ENCODE results near the gene FAM43B.

The FAM43B gene

DNA sequence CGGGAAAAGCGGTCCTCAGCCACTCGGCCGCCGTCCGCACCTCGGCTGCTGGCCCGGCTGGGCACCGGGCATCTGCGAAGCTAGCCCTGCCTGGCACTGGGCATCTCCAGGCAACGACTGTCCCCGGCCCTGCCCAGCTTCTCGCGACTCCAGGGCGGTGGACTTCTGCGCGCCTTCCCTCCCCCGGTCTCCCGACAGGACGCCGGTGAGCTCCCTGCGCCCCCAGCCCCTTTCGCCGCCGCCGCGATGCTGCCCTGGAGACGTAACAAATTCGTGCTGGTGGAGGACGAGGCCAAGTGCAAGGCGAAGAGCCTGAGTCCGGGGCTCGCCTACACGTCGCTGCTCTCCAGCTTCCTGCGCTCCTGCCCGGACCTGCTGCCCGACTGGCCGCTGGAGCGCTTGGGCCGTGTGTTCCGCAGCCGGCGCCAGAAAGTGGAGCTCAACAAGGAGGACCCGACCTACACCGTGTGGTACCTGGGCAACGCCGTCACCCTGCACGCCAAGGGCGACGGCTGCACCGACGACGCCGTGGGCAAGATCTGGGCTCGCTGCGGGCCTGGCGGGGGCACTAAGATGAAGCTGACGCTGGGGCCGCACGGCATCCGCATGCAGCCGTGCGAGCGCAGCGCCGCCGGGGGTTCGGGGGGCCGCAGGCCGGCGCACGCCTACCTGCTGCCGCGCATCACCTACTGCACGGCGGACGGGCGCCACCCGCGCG, 514 bp downstream of the FAM43B start:
- DNase-seq = no peak

DNA sequence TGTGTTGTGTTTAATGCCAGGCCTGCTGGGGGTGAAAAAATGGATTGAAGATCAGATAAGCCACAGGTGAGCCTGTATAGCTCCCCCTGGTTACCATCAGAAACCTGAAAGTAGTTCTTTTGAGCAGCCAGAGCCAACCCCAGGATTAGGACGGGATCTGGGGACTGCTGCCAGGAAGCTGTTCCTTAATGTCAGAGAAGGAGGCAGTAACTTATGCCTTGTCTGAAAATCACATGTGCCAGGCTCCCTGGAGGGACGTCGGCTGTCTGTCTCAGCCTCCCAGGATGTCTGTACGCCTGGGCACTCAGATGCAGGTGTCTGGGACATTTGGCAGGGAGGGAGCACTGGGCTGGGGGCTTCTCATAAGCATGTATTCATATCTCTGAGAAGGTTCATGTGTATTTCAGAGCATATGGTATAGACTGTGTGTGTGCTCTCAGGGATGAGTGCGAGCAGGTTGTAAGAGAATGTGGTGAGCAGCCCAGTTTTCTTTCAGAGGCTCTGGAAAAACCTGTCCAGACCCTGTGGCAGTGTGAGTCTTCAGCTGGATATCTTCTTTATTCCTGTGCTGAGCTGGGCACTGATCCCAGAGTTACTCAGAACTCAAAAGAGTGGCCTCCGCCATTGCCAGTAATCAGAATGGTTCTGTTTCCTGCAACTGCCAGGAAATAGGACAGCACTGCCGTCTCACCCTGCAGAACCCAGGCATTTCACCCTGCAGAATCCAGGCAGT, 2.8 kb downstream of the FAM43B start:
- DNase-seq = no peak

GRCh38 chr1:20555758-20556120, 3.4 kb downstream of the FAM43B start:
- no peak for DNase-seq

DNA sequence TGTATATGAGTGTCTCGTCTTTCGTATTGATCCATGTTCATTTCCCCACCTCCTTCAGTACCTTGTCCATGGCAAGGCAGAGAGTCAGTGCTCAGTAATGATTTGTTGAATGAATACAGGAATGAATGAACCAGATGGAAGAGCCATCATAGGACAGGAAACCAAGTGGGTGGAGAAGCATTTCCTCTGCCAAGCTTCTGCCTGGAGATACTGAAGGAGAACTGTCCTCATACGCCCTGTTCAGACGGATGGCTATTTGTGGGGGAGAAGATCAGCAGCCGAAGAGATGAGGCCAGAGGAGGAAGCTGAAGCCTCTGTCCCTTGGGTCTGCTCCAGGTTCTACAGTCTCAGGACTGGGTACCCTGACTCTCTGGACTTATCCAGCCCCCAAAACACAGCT, 5.8 kb downstream of the FAM43B start:
- no peak for DNase-seq

DNA sequence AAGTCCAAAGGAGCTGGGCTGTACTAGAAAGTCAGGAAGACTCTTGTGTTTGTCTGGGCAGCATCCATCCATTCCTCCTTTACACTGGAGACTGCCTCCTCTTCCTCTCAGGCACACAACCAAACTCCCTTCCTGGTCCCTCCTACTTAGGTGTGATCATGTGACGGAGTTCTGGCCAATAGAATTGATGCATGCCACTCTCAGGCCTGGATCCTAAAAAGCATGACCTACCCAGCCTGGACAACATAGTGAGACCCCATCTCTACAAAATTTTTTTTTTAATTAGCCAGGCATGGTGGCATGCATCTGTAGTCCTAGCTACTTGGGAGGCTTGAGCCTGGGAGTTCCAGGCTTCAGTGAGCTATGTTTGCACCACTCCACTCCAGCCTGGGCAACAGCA, 8.6 kb downstream of the FAM43B start:
- DNase-seq = no peak

DNA sequence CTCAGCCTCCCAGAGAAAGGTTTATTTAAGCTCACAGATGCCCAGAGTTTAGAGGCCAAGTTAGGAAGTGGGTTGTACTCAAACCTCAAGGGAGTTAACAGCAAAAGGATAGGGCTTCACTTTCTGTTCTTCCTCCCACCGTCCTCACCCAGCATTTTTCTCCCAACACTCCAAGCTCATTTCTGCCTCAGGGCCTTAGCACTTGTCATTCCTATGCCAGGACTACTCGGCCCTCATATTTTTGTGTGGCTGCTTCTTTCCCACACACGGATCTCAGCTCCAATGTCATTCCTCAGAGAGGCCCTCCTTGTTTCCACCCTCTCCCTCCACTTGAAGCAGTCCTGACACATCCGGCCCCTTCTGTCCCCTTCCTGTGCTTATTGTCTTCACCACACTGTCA, 12.9 kb downstream of the FAM43B start:
- no peak for DNase-seq

GRCh38 chr1:20569523-20570098, 17.2 kb downstream of the FAM43B start:
- DNase-seq = no peak

DNA sequence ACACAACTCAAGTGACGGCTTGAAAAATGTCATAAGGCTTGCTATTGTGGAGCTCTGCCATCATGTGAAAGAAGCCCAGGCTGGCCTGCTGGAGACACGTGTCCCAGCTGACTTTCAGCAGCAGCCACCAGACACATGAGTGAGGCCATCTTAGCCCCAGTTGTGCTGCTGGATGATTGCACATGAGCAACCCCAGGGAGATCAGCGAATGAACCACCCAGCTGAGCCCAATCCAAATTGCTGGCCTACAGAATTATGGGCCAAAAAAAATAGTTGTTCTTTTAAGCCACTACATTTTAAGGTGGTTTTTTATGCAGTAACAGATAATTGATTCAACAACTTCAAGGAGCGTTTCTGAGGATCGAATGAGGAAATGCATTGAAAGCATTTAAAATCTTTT, 19.1 kb downstream of the FAM43B start:
- DNase-seq = no peak

DNA sequence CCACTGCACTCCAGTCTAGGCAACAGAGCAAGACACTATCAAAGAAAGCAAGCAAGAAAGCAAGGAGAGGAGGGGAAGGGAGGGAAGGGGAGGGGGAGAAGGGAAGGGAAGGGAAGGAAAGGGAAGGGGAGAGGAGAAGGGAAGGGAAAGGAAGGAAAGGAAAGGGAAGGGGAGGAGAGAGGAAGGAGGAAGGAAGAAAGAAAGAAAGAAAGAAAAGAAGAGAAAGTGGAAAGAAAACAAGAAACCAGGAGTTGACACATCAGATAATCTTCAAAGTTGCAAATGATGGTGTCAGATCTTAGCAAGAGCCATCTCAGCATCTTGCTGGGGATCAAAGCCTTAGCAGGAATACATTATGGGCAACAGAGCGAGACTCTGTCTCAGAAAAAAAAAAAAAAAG, 21.6 kb downstream of the FAM43B start:
- no peak for DNase-seq

DNA sequence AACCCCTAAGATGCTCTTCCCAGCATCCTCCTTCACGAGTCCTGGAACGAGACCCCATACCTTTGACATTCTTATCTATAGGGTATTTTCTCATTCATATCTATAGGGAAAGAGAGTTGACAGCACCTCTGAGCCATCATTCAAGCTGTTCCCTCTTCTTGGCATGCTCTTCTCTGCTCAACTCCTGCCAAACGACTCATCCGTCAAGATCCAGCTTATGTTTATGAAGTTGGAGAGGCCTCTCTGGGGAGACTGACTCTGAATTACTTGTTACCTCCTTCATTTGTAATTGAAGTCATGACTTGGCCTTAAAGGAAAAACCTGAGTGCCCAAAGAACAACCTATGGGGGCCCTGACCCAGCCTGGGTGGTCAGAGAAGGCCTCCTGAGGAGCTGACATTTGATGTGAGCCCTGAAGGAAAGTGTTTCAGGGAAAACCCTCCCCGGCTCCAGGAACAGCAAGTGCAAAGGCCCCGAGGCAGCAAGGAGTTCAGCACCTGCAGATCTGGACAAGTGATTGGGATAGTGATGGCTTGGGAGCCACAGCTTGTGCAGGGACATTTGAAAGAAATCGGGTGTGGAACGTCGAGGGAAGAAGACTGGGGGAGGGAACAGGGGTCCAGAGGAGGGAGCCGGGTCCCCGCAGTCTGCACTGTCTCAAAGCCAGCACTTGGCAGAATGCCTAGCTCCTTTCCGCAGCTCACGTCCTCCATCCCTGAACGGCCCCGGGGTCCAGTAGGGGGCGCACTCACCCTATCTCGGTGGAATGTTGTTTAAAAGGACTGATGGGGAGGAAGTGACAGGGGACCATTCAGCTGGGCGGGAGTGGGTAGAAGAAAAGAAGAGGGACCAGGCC, 22.5 kb downstream of the FAM43B start:
- DNase-seq = peak; percentile 75

DNA sequence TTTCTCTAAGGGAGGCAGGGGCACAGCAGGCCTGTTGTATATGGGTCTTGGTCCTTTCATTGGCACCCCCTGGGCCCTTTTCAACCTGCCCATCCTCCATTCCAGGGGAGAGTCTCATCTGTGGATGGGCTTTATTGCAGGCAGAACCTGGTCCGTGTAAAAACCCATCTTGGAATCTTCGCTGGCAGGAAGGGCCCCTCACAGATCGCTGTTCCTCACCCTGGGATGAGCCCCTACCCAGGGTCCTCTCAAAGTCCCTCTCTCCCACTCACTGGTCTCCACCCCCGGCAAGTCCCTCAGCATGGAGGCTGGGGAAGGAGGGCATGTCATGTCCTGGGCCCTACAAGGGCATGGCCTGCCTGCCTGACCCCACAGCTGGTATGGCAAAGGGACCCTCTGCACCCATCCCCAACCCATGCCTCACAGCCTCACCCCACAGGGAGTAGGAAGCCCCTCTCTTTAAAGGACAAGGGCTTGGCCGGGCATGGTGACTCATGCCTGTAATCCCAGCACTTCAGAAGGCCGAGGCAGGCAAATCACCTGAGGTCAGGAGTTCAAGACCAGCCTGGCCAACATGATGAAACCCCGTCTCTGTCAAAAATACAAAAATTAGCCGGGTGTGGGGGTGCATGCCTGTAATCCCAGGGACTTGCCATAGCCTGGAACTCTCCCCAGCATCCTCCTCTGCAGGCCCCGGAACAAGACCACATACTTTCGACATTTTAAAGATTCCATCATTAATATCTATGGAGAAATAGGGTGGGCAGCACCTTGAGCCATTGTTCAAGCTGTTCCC, 23.4 kb downstream of the FAM43B start:
- DNase-seq = no peak

- no peak for DNase-seq
Measured at GRCh38 chr1:20578062-20578461, 25.7 kb downstream of the FAM43B start.

GRCh38 chr1:20578721-20579395, 26.5 kb downstream of the FAM43B start:
- no peak for DNase-seq

- DNase-seq = no peak
Measured at GRCh38 chr1:20584890-20585289, 32.5 kb downstream of the FAM43B start.

- no peak for DNase-seq
Measured at GRCh38 chr1:20586953-20587660, 34.7 kb downstream of the FAM43B start.

DNA sequence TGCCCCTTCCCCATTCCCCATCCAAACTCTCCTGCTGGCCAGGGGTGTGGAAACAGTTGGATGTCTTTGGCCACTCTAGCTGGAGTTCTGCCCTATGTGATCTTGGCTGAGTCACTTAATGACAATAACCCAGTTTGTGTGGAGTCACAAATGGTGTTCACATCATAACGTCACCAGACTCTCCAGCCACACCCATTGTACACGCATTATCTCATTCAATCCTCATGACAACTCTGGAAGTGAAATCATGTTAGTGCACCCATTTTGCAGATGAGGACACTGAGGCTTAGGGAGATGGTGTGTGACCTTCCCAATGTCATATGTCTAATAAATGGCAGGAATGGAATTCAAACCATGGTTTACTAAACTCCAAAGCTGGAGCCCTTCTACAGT, 35.3 kb downstream of the FAM43B start:
- no peak for DNase-seq

GRCh38 chr1:20588634-20589225, 36.4 kb downstream of the FAM43B start, which contains the start of gene CDA:
Gene CDA, plus strand, starts transcription at chr1:20589097. Its CDS starts 33 bp downstream, at chr1:20589130.
- DNase-seq = no peak

GRCh38 chr1:20589331-20590278, 37.2 kb downstream of the FAM43B start:
- DNase-seq = no peak

DNA sequence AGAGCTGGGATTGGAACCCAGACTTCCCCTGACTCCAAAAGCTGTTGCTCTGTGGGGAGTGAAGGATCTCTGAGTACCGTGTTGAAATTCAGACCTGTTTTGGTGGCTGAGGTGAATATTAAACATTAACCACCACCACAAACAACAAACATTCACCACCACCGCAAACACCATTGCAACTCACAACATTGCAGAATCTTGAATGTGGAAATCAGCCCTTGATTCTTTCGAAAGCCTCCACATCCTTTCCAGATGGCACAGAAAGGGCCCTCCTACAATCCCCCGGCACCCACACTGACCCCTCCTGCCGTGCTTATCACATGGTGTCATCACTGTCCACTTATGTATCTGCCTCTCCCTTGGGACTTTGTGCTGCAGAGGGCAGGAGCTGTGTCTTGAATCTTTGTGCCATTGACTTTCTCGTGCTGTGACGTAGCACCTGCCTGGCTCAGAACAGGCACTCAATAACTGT, 38.0 kb downstream of the FAM43B start:
- DNase-seq = no peak

Measured in activated CD4-positive, alpha-beta T cell treated with anti-CD3 and anti-CD28 coated beads, Interleukin-10, Interleukin-2, amounts not matched to agents 100 ng/mL and 50 ng/mL, durations not matched to agents 16 hours and 8 hours (primary cell).